Activated T-helper 17 cell treated with anti-CD3 and anti-CD28 coated beads, Interleukin-2, amount 50 U/mL, for 72 hours (primary cell): ENCODE data around the gene SH3RF3. TPM values are rescaled to one million over a fixed set of nuclear protein-coding genes. Genes with fewer than 3 reads are reported as not detected.

Experiments used
- ATAC-seq: fragments of 150-1000 bp; cut with Tn5 transposase; replicated peaks from 2 replicates; pipeline ENCODE4 v1.10.0; 2021; ENCODE audit warnings: mild to moderate bottlenecking, moderate library complexity
- H3K27ac Mint-ChIP-seq: one replicate; pipeline ENCODE4 v1.8.0; 2022; ENCODE audit warnings: mixed read lengths
- H3K27me3 Mint-ChIP-seq: one replicate; pipeline ENCODE4 v1.8.0; 2022; ENCODE audit warnings: mixed read lengths
- H3K36me3 Mint-ChIP-seq: one replicate; pipeline ENCODE4 v1.8.0; 2022; ENCODE audit warnings: low read depth, mild to moderate bottlenecking, mixed read lengths
- H3K4me1 Mint-ChIP-seq: one replicate; pipeline ENCODE4 v1.8.0; 2022; ENCODE audit warnings: mixed read lengths
- H3K4me3 Mint-ChIP-seq: one replicate; pipeline ENCODE4 v1.8.0; 2022; ENCODE audit warnings: mild to moderate bottlenecking, mixed read lengths
- H3K9me3 Mint-ChIP-seq: one replicate; pipeline ENCODE4 v1.8.0; 2022; ENCODE audit warnings: mixed read lengths
- total RNA-seq, 2 donors: library from RNA; stranded (reverse); gene quantifications; one replicate each; pipeline ENCODE4 v1.2.3, GENCODE V29; 2022

SH3RF3 gene
- total RNA-seq, 2 donors from 2014 or later = 0.05 TPM; not detected in 1

GRCh38 chr2:109486711-109487535 is 357.9 kb downstream of the SH3RF3 start:
- Mint-ChIP-seq H3K27me3 (peaks cover 9% of the 10 kb centered on the region), H3K36me3 (no peaks in the 10 kb centered on the region), H3K4me1 (no peaks in the 10 kb centered on the region), H3K9me3 (no peaks in the 10 kb centered on the region), H3K4me3 (no peak overlapping the region), H3K27ac (no peak overlapping the region)
- ATAC-seq = no peak

- no peak for ATAC-seq
- H3K4me1 Mint-ChIP-seq = no peaks in the 10 kb centered on the region
- H3K9me3 Mint-ChIP-seq = no peaks in the 10 kb centered on the region
- H3K4me3 Mint-ChIP-seq = no peak overlapping the region
- H3K27me3 Mint-ChIP-seq = peaks cover 9% of the 10 kb centered on the region
- no peaks in the 10 kb centered on the region for H3K36me3 Mint-ChIP-seq
- H3K27ac Mint-ChIP-seq = no peak overlapping the region
Measured at GRCh38 chr2:109487536-109487869, 358.5 kb downstream of the SH3RF3 start.

GRCh38 chr2:109487871-109488655 is 359.1 kb downstream of the SH3RF3 start:
- no peak for ATAC-seq
- Mint-ChIP-seq H3K27me3 (peaks cover 5% of the 10 kb centered on the region), H3K9me3 (no peaks in the 10 kb centered on the region), H3K27ac (no peak overlapping the region), H3K4me3 (no peak overlapping the region), H3K36me3 (no peaks in the 10 kb centered on the region), H3K4me1 (no peaks in the 10 kb centered on the region)

- Mint-ChIP-seq H3K27ac (no peak overlapping the region), H3K36me3 (no peaks in the 10 kb centered on the region), H3K4me1 (no peaks in the 10 kb centered on the region), H3K27me3 (peaks cover 5% of the 10 kb centered on the region), H3K9me3 (no peaks in the 10 kb centered on the region), H3K4me3 (no peak overlapping the region)
- ATAC-seq = no peak
Measured at GRCh38 chr2:109489296-109489695, 360.3 kb downstream of the SH3RF3 start.

- Mint-ChIP-seq H3K36me3 (no peaks in the 10 kb centered on the region), H3K27me3 (no peaks in the 10 kb centered on the region), H3K4me3 (no peak overlapping the region), H3K27ac (no peak overlapping the region), H3K4me1 (no peaks in the 10 kb centered on the region), H3K9me3 (no peaks in the 10 kb centered on the region)
- ATAC-seq = no peak
Measured at GRCh38 chr2:109493176-109493935, 364.4 kb downstream of the SH3RF3 start.

GRCh38 chr2:109494351-109494750 is 365.3 kb downstream of the SH3RF3 start:
- no peaks in the 10 kb centered on the region for H3K36me3 Mint-ChIP-seq
- no peaks in the 10 kb centered on the region for H3K9me3 Mint-ChIP-seq
- no peak overlapping the region for H3K27ac Mint-ChIP-seq
- no peaks in the 10 kb centered on the region for H3K4me1 Mint-ChIP-seq
- H3K27me3 Mint-ChIP-seq = no peaks in the 10 kb centered on the region
- ATAC-seq = no peak
- no peak overlapping the region for H3K4me3 Mint-ChIP-seq

GRCh38 chr2:109497463-109497862 is 368.5 kb downstream of the SH3RF3 start:
- no peak for ATAC-seq
- no peaks in the 10 kb centered on the region for H3K4me1 Mint-ChIP-seq
- no peaks in the 10 kb centered on the region for H3K36me3 Mint-ChIP-seq
- H3K27ac Mint-ChIP-seq = no peak overlapping the region
- H3K4me3 Mint-ChIP-seq = no peak overlapping the region
- H3K9me3 Mint-ChIP-seq = no peaks in the 10 kb centered on the region
- H3K27me3 Mint-ChIP-seq = no peaks in the 10 kb centered on the region

GRCh38 chr2:109497911-109498870 is 369.2 kb downstream of the SH3RF3 start:
- ATAC-seq = no peak
- H3K4me1 Mint-ChIP-seq = no peaks in the 10 kb centered on the region
- H3K9me3 Mint-ChIP-seq = no peaks in the 10 kb centered on the region
- no peak overlapping the region for H3K27ac Mint-ChIP-seq
- H3K36me3 Mint-ChIP-seq = no peaks in the 10 kb centered on the region
- no peak overlapping the region for H3K4me3 Mint-ChIP-seq
- no peaks in the 10 kb centered on the region for H3K27me3 Mint-ChIP-seq

GRCh38 chr2:109498906-109499305 is 369.9 kb downstream of the SH3RF3 start:
- no peaks in the 10 kb centered on the region for H3K27me3 Mint-ChIP-seq
- H3K36me3 Mint-ChIP-seq = no peaks in the 10 kb centered on the region
- H3K4me1 Mint-ChIP-seq = no peaks in the 10 kb centered on the region
- no peak overlapping the region for H3K27ac Mint-ChIP-seq
- no peaks in the 10 kb centered on the region for H3K9me3 Mint-ChIP-seq
- H3K4me3 Mint-ChIP-seq = no peak overlapping the region
- no peak for ATAC-seq

GRCh38 chr2:109499566-109499965 is 370.6 kb downstream of the SH3RF3 start:
- Mint-ChIP-seq H3K27me3 (no peaks in the 10 kb centered on the region), H3K9me3 (no peaks in the 10 kb centered on the region), H3K4me3 (no peak overlapping the region), H3K36me3 (no peaks in the 10 kb centered on the region), H3K27ac (no peak overlapping the region), H3K4me1 (no peaks in the 10 kb centered on the region)
- no peak for ATAC-seq

GRCh38 chr2:109500910-109501309 is 371.9 kb downstream of the SH3RF3 start:
- Mint-ChIP-seq H3K36me3 (no peaks in the 10 kb centered on the region), H3K4me1 (no peaks in the 10 kb centered on the region), H3K27ac (no peak overlapping the region), H3K27me3 (no peaks in the 10 kb centered on the region), H3K9me3 (no peaks in the 10 kb centered on the region), H3K4me3 (no peak overlapping the region)
- ATAC-seq = no peak

GRCh38 chr2:109501461-109501860 is 372.5 kb downstream of the SH3RF3 start:
- Mint-ChIP-seq H3K27me3 (no peaks in the 10 kb centered on the region), H3K9me3 (no peaks in the 10 kb centered on the region), H3K4me3 (no peak overlapping the region), H3K4me1 (no peaks in the 10 kb centered on the region), H3K27ac (no peak overlapping the region), H3K36me3 (no peaks in the 10 kb centered on the region)
- no peak for ATAC-seq

- H3K36me3 Mint-ChIP-seq = no peaks in the 10 kb centered on the region
- no peak for ATAC-seq
- no peaks in the 10 kb centered on the region for H3K4me1 Mint-ChIP-seq
- H3K27ac Mint-ChIP-seq = no peak overlapping the region
- H3K9me3 Mint-ChIP-seq = no peaks in the 10 kb centered on the region
- H3K27me3 Mint-ChIP-seq = no peaks in the 10 kb centered on the region
- H3K4me3 Mint-ChIP-seq = no peak overlapping the region
Measured at GRCh38 chr2:109503191-109503590, 374.2 kb downstream of the SH3RF3 start.

GRCh38 chr2:109507217-109507616 is 378.2 kb downstream of the SH3RF3 start:
- no peak overlapping the region for H3K27ac Mint-ChIP-seq
- no peaks in the 10 kb centered on the region for H3K36me3 Mint-ChIP-seq
- H3K4me1 Mint-ChIP-seq = no peaks in the 10 kb centered on the region
- H3K4me3 Mint-ChIP-seq = no peak overlapping the region
- H3K27me3 Mint-ChIP-seq = no peaks in the 10 kb centered on the region
- no peak for ATAC-seq
- no peaks in the 10 kb centered on the region for H3K9me3 Mint-ChIP-seq
